ENCODE data around the gene PI16.

PI16 gene

GRCh38 chr6:36920546-36920945 is 34.0 kb upstream of the PI16 start:
- DNase-seq (ENCODE audit: low read depth), result no peak
- no peak for TF ChIP-seq CTCF (IDR thresholded peaks at IDR 0.05; ENCODE audit: control insufficient read depth, extremely low read depth, insufficient read depth)
- no peak overlapping the region for H3K4me3 ChIP-seq (ENCODE audit: low read depth, low read length)

- no peak for TF ChIP-seq CTCF (IDR thresholded peaks at IDR 0.05; ENCODE audit: control insufficient read depth, extremely low read depth, insufficient read depth)
- no peak for DNase-seq (ENCODE audit: low read depth)
- H3K4me3 ChIP-seq (ENCODE audit: low read depth, low read length), result no peak overlapping the region
Measured at GRCh38 chr6:36924131-36924530, 30.4 kb upstream of the PI16 start.

GRCh38 chr6:36924778-36925374 is 29.7 kb upstream of the PI16 start:
- no peak for TF ChIP-seq CTCF (IDR thresholded peaks at IDR 0.05; ENCODE audit: control insufficient read depth, extremely low read depth, insufficient read depth)
- no peak overlapping the region for H3K4me3 ChIP-seq (ENCODE audit: low read depth, low read length)
- no peak for DNase-seq (ENCODE audit: low read depth)

- no peak for TF ChIP-seq CTCF (IDR thresholded peaks at IDR 0.05; ENCODE audit: control insufficient read depth, extremely low read depth, insufficient read depth)
- no peak overlapping the region for H3K4me3 ChIP-seq (ENCODE audit: low read depth, low read length)
Measured at GRCh38 chr6:36925809-36926208, 28.7 kb upstream of the PI16 start.

GRCh38 chr6:36926708-36927513 is 27.6 kb upstream of the PI16 start:
- H3K4me3 ChIP-seq (ENCODE audit: low read depth, low read length), result no peak overlapping the region
- no peak for DNase-seq (ENCODE audit: low read depth)
- no peak for TF ChIP-seq CTCF (IDR thresholded peaks at IDR 0.05; ENCODE audit: control insufficient read depth, extremely low read depth, insufficient read depth)

More at GRCh38 chr6:36925809-36926208, 28.7 kb upstream of the PI16 start:
- no peak for DNase-seq (ENCODE audit: low read depth)

GRCh38 chr6:36927691-36928546 is 26.6 kb upstream of the PI16 start:
- DNase-seq (ENCODE audit: low read depth), result no peak
- no peak overlapping the region for H3K4me3 ChIP-seq (ENCODE audit: low read depth, low read length)
- TF ChIP-seq CTCF (IDR thresholded peaks at IDR 0.05; ENCODE audit: control insufficient read depth, extremely low read depth, insufficient read depth), result no peak

Measured in LNCaP clone FGC (cell line).